GM19328 (cell line): ENCODE results near the gene CACNB4.
"Not testable (repeated sequence)": the region's sequence is repeated elsewhere in the genome, so short reads cannot be mapped to it uniquely, and the experiment has no call there.

Experiments used
- ATAC-seq: cut with Tn5 transposase; IDR thresholded peaks from one replicate; pipeline ENCODE4 v1.9.1; 2021; ENCODE audit warnings: mild to moderate bottlenecking, moderate library complexity; ENCODE audit not compliant: unreplicated experiment

CACNB4 gene

GRCh38 chr2:152024477-152024876, 74.4 kb downstream of the CACNB4 start:
- ATAC-seq: no peak

DNA sequence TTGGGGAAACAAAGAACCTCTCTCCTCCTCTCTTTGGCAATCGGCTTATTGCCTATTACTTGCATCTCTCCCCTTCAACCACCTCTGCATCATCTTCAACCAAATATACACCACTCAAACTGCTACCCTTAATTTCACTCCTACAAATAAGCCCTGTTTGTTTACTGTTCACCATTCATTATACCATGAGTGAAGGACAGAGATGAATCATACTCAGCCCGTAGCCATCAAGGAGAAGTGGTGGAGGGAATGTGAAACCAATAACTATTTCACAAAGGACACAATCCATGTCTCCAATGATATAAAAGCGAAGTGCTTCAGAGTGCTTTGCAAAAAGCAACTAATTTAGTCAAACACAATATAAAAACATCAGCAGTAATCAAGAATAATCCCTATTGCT, 76.8 kb downstream of the CACNB4 start:
- ATAC-seq: no peak

- ATAC-seq: not testable (repeated sequence)
Observed at GRCh38 chr2:152021001-152021400, 77.8 kb downstream of the CACNB4 start.

DNA sequence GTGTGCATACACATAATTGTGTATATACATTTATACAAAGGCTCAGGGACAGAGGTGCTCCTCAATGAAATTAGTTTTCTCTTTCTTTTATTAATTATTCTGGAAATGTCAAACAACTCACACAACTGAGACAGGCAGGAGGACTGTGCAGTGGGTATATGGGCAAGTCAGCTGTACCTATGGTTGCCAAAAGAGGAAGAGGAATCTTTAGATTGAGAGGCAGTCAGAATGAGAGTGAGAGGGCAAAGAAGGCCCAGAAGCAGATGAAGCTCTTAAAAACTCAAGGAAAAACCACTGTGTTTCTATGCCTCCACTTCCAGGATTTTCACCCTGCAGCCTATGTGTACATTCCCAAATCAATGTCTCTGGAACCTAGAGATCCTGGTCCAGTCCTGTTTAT, 79.1 kb downstream of the CACNB4 start:
- ATAC-seq: no peak

DNA sequence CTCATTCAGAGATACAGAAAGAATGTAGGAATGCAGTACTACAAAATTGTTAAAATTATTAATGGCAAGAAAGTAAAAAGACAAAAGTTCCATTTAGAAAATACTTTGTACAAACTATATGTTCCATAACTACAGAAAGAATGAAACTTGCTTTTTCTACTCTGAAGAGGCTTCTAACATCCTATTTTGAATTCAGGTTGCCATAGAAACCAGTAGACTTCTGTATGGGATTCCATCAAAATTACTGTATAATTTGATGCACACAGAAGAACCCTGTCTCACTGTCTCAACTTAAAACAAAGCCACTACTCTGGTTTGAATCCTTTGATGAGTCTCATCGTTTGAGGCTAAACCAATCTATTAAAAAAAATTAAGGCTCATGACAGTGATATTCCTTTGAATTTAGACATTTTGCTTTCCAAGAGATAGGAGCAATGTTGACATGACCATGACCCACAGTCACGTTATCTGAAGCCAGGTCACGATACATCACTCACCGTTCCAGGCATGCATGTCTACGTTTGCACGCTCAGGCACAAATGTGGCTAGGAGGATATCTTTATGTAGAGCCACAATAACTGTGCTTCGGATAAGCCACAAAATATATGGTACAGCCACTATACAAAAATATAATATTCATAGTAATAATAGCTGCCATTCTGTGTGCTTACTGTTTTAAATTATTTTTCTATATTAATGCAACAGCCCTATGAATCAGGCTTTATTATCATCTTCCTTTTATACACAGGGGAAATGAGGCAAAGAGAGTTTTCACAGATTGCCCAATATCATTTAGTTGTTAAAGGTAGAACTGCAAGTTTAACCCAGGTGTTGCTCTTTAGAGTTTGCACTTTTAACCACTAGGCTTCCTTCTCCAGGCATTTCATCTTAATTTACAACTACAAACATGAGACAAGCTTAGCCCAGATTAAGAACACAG, 82.4 kb downstream of the CACNB4 start:
- ATAC-seq: no peak

GRCh38 chr2:152015552-152015951, 83.3 kb downstream of the CACNB4 start:
- ATAC-seq: no peak

DNA sequence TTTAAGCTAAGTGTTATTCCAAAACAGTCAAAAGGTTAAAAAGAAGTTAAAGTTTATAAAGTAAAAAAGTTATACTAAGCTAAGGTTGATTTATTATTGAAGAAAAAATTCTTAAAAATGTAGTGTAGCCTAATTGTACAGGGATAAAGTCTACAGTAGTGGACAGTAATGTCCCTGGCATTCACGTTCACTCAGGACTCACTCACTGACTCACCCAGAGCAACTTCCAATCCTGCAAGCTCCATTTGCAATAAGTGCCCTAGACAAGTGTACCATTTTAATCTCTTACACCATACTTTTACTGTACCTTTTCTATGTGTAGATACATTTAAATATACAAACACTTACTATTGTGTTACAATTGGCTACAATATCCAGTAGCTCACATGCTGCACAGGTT, 86.1 kb downstream of the CACNB4 start:
- ATAC-seq: no peak

GRCh38 chr2:152011724-152012123, 87.1 kb downstream of the CACNB4 start:
- ATAC-seq: no peak

DNA sequence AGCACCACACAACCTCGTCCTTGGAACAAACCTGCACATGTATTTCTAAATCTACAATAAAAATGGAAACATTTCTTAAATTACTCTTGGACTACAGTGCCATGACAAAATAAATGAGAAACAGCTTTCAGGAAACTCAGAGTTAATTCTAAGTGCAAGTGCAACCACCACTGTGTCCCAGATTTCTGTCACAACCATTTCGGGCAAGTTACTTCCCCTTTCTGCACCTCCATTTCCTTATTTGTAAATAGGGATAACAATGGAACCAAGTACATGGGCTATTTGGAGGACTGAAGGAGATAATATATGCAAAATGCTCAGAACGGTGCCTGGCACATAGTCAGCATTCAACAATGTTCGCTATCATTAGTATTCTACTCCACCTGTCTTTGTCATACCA, 93.2 kb downstream of the CACNB4 start:
- ATAC-seq: no peak

- not testable (repeated sequence) for ATAC-seq
Observed at GRCh38 chr2:152003283-152003682, 95.6 kb downstream of the CACNB4 start.

GRCh38 chr2:151999053-151999452, 99.8 kb downstream of the CACNB4 start:
- no peak for ATAC-seq

DNA sequence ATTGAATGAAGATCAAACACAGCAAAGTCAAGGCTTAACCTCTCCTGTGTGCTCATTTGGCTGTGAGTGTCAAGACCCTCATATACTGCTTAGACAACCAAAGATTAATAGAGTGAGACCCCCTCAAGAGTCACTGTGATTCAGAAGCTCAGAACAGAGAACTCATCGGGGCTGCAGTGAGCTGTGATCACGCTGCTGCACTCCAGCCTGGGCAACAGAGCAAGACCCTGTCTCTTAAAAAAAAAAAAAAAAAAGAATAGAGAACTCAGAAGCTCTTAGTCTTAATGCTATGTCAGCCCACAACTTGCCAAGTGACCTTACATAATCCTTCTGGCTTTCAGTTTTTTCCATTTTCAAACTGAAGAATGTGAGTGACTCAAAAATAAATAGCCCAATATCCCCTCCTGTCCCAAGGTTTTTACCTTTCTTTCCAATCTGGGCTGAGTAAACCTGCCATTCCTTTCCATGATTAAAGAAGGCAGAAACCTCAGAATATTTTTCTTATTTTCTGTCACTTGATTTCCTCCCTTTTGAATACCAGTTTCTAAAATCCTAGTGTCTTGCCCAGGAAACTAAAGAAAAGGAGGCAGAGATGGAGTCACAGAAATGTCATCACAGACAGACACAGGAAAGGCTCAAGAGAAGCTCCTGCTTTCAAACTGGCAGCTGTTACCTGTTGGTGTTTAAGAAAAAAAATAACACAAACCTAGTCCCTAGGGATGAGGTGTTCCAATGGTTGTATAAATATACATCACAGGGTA, 102.4 kb downstream of the CACNB4 start:
- ATAC-seq: no peak

DNA sequence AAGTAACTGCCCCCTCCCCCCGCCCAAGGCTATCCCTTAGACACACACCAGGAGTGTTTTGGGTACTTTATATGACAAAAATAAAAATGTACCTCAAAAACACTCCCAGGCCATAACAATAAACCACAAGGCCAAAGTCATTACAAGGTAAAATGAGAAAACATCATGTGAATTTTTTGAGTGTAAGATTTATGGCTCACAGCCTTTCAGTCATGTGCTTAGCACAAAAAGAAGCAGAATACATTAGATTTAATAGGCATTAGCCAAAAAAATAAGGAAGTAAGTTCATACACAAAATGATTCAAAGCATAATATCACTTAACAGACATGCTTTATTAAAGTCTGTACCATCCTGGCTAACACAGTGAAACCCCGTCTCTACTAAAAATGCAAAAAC, 103.7 kb downstream of the CACNB4 start:
- no peak for ATAC-seq

GRCh38 chr2:151994178-151994577, 104.7 kb downstream of the CACNB4 start:
- ATAC-seq: not testable (repeated sequence)

- ATAC-seq: no peak
Observed at GRCh38 chr2:151991010-151991409, 107.8 kb downstream of the CACNB4 start.

DNA sequence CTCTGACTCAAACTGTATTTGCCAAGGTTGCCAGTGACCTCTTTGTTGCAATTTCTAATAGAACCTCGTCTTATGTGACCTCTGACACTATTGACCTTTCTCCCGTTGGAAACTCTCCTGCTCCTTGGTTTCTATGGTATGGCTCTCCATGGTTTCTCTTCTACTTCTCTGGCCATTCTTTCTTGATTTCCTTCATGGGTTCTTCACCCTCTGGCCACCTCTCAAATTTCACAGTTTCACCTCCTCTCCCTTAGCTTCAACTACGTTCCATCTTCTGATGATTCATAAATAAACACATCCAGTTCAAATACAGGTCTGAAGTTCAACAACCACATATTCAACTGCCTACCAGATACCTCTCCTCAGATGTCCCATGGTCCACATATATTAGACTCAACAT, 109.5 kb downstream of the CACNB4 start:
- no peak for ATAC-seq

GRCh38 chr2:151987484-151987883, 111.4 kb downstream of the CACNB4 start:
- ATAC-seq: no peak

- no peak for ATAC-seq
Observed at GRCh38 chr2:151984424-151985083, 114.3 kb downstream of the CACNB4 start.

DNA sequence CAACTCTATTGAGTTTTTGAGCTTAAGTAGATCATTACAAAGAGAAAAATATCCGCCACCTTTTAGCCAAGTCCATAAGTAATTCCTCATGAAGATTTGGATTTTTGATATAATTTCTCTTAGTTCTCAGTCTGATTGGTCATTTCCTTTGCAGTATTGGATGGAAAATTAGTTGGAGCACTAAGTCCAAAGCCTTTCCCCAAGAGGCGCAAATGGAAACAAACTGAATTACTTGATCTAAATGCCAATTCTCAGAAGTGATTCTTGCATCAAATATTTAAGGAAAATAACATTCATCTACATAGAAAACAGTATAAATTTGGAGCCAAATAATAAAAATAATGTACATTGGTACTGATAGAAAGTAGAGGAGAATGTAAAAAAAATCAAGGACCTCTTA, 115.6 kb downstream of the CACNB4 start:
- ATAC-seq: no peak

- no peak for ATAC-seq
Observed at GRCh38 chr2:151981886-151982285, 117.0 kb downstream of the CACNB4 start.

DNA sequence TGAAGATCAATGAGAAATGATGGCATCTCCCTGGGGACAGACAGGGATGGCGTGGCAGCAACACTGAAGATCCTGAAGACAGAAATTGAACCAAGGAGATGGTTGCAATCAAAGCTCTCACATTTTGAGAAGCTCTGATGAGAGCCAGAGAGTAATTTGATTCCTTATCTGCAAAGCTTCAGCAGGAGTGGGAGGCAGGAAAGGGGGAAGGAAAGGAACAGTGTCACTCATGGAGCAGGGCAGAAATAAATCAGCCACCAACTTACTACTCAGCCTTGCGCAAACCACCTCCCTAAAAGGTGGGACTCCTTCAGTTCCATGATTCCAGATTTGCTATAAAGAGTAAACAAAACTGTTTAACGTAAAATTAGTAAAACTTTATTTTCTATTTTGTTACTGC, 119.2 kb downstream of the CACNB4 start:
- no peak for ATAC-seq
